ENCODE measurements around the gene TNNC2. TPM values are rescaled to one million over a fixed set of nuclear protein-coding genes. Genes with fewer than 3 reads are reported as not detected.

The TNNC2 gene
- total RNA-seq (2014; rRNA removed; shearing (Covaris generic)) = 1.7 TPM in 1 of 2 replicates, not detected in the other

GRCh38 chr20:45827030-45827652 lies at the start of gene TNNC2:
TNNC2 (minus strand) TSS chr20:45827312; CDS start chr20:45827248, 64 bp downstream.

GRCh38 chr20:45857114-45857881 lies 30.2 kb upstream of the TNNC2 start, which contains the start of the genes ACOT8 and ZSWIM3:
ACOT8 (minus strand) TSS chr20:45857392; CDS start chr20:45857315, 77 bp downstream.
ZSWIM3 (plus strand) TSS chr20:45857614; CDS start chr20:45857826, 212 bp downstream.

GRCh38 chr20:45833030-45833882 lies 6.1 kb upstream of the TNNC2 start, which contains the start of gene SNX21:
SNX21 (plus strand) TSS chr20:45833799; CDS start chr20:45833920, 121 bp downstream.

GRCh38 chr20:45812157-45813005 lies 14.7 kb downstream of the TNNC2 start, which contains the start of gene UBE2C:
UBE2C (plus strand) TSS chr20:45812644; CDS start chr20:45812696, 52 bp downstream.

Small RNA genes lying within 50 kb of the gene (small RNA-seq; reads per million reads assigned to genes)
- not detected for gene RNU6ATAC38P

Other genes starting within 250 kb of the TNNC2 start
- gene WFDC8, start 248.0 kb downstream of the TNNC2 start, total RNA-seq (2014; rRNA removed; shearing (Covaris generic)) = not detected in 2 replicates
- not detected in 2 replicates for gene WFDC10A, start 197.6 kb downstream of the TNNC2 start, total RNA-seq (2014; rRNA removed; shearing (Covaris generic))
- gene WFDC9, start 196.0 kb downstream of the TNNC2 start, total RNA-seq (2014; rRNA removed; shearing (Covaris generic)) = not detected in 2 replicates
- gene WFDC11, start 157.1 kb downstream of the TNNC2 start, total RNA-seq (2014; rRNA removed; shearing (Covaris generic)) = not detected in 2 replicates
- gene WFDC13, start 125.3 kb downstream of the TNNC2 start, total RNA-seq (2014; rRNA removed; shearing (Covaris generic)) = not detected in 2 replicates
- gene WFDC10B, start 122.3 kb downstream of the TNNC2 start, total RNA-seq (2014; rRNA removed; shearing (Covaris generic)) = not detected in 2 replicates
- gene SPINT4, start 105.0 kb downstream of the TNNC2 start, total RNA-seq (2014; rRNA removed; shearing (Covaris generic)) = not detected in 2 replicates
- 0.41 and 1.9 TPM in 2 replicates for gene WFDC3, start 35.4 kb downstream of the TNNC2 start, total RNA-seq (2014; rRNA removed; shearing (Covaris generic))
- 100 and 116 TPM in 2 replicates for gene DNTTIP1, start 35.4 kb downstream of the TNNC2 start, total RNA-seq (2014; rRNA removed; shearing (Covaris generic))
- 200 and 242 TPM in 2 replicates for gene UBE2C, start 14.7 kb downstream of the TNNC2 start, total RNA-seq (2014; rRNA removed; shearing (Covaris generic))
- 89.4 and 89.5 TPM in 2 replicates for gene SNX21, start 6.5 kb upstream of the TNNC2 start, total RNA-seq (2014; rRNA removed; shearing (Covaris generic))
- 52.4 and 54.0 TPM in 2 replicates for gene ACOT8, start 30.1 kb upstream of the TNNC2 start, total RNA-seq (2014; rRNA removed; shearing (Covaris generic))
- gene ZSWIM3, start 30.3 kb upstream of the TNNC2 start, total RNA-seq (2014; rRNA removed; shearing (Covaris generic)) = 3.1 and 3.8 TPM in 2 replicates
- 6.6 and 13.4 TPM in 2 replicates for gene ZSWIM1, start 53.9 kb upstream of the TNNC2 start, total RNA-seq (2014; rRNA removed; shearing (Covaris generic))
- gene SPATA25, start 60.3 kb upstream of the TNNC2 start, total RNA-seq (2014; rRNA removed; shearing (Covaris generic)) = 2.6 and 3.1 TPM in 2 replicates
- 6.0 and 6.7 TPM in 2 replicates for gene NEURL2, start 63.9 kb upstream of the TNNC2 start, total RNA-seq (2014; rRNA removed; shearing (Covaris generic))
- 59.4 and 69.5 TPM in 2 replicates for gene CTSA, start 64.0 kb upstream of the TNNC2 start, total RNA-seq (2014; rRNA removed; shearing (Covaris generic))
- gene PLTP, start 84.8 kb upstream of the TNNC2 start, total RNA-seq (2014; rRNA removed; shearing (Covaris generic)) = 73.1 and 78.4 TPM in 2 replicates
- 13.1 and 14.9 TPM in 2 replicates for gene PCIF1, start 107.4 kb upstream of the TNNC2 start, total RNA-seq (2014; rRNA removed; shearing (Covaris generic))
- gene ZNF335, start 144.9 kb upstream of the TNNC2 start, total RNA-seq (2014; rRNA removed; shearing (Covaris generic)) = 32.9 and 37.4 TPM in 2 replicates
- 0.11 and 0.21 TPM in 2 replicates for gene MMP9, start 181.6 kb upstream of the TNNC2 start, total RNA-seq (2014; rRNA removed; shearing (Covaris generic))
- gene SLC12A5, start 201.9 kb upstream of the TNNC2 start, total RNA-seq (2014; rRNA removed; shearing (Covaris generic)) = not detected in 2 replicates